ENCODE data around the gene OR6Y1.

DNA sequence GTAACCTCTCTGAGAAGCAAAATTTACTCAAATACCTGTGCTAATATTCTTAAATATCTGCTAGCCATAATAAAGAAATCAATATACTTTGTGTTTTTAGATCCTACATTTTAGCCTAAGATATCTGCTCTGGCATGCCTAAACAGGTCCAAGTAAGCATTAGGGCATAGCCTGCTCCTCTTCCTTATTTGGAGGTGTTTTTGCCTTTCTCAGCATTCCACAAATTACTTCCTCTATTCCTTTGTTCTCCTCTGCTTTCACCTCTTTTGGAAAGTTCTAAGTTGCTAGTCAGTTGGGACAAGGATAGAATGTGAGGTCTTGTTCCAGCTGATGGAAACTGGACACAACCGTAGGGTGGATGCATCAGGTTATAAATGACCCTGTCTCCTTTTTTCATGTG lies 32.7 kb upstream of the OR6Y1 start:
- TF ChIP-seq, protein P1, sequence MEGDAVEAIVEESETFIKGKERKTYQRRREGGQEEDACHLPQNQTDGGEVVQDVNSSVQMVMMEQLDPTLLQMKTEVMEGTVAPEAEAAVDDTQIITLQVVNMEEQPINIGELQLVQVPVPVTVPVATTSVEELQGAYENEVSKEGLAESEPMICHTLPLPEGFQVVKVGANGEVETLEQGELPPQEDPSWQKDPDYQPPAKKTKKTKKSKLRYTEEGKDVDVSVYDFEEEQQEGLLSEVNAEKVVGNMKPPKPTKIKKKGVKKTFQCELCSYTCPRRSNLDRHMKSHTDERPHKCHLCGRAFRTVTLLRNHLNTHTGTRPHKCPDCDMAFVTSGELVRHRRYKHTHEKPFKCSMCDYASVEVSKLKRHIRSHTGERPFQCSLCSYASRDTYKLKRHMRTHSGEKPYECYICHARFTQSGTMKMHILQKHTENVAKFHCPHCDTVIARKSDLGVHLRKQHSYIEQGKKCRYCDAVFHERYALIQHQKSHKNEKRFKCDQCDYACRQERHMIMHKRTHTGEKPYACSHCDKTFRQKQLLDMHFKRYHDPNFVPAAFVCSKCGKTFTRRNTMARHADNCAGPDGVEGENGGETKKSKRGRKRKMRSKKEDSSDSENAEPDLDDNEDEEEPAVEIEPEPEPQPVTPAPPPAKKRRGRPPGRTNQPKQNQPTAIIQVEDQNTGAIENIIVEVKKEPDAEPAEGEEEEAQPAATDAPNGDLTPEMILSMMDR (conservative IDR thresholded peaks at IDR 0.05): no peak
- TF ChIP-seq ZFX (IDR thresholded peaks at IDR 0.05): no peak

Data from C4-2B (cell line).